ENCODE data around the gene HIPK4.
A peak's percentile ranks its signal among the peaks of the same experiment; 100 is the strongest.
"Not testable (repeated sequence)": the region's sequence is repeated elsewhere in the genome, so short reads cannot be mapped to it uniquely, and the experiment has no call there.

Gene HIPK4

DNA sequence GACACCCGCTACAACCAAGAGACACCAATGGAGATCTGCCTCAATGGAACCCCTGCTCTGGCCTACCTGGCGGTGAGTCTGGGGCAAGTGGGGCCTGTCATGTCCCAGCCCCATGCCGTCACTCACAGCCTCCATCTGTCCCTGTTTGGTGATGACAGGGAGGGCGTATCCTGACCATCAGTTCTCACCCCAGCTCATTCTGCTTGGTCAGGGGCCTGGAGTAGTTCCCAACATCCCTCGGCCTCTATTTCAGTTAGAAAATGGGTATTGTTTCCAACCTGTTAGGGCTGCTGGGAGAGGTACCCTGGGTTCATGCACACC is 18.2 kb downstream of the HIPK4 start:
- no peak overlapping the region for H3K4me3 ChIP-seq (ENCODE audit: low read depth, low read length)
- TF ChIP-seq, protein P1, sequence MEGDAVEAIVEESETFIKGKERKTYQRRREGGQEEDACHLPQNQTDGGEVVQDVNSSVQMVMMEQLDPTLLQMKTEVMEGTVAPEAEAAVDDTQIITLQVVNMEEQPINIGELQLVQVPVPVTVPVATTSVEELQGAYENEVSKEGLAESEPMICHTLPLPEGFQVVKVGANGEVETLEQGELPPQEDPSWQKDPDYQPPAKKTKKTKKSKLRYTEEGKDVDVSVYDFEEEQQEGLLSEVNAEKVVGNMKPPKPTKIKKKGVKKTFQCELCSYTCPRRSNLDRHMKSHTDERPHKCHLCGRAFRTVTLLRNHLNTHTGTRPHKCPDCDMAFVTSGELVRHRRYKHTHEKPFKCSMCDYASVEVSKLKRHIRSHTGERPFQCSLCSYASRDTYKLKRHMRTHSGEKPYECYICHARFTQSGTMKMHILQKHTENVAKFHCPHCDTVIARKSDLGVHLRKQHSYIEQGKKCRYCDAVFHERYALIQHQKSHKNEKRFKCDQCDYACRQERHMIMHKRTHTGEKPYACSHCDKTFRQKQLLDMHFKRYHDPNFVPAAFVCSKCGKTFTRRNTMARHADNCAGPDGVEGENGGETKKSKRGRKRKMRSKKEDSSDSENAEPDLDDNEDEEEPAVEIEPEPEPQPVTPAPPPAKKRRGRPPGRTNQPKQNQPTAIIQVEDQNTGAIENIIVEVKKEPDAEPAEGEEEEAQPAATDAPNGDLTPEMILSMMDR (conservative IDR thresholded peaks at IDR 0.05; ENCODE audit: low read depth, low read length), result no peak
- DNase-seq (ENCODE audit: low read depth), result no peak

DNA sequence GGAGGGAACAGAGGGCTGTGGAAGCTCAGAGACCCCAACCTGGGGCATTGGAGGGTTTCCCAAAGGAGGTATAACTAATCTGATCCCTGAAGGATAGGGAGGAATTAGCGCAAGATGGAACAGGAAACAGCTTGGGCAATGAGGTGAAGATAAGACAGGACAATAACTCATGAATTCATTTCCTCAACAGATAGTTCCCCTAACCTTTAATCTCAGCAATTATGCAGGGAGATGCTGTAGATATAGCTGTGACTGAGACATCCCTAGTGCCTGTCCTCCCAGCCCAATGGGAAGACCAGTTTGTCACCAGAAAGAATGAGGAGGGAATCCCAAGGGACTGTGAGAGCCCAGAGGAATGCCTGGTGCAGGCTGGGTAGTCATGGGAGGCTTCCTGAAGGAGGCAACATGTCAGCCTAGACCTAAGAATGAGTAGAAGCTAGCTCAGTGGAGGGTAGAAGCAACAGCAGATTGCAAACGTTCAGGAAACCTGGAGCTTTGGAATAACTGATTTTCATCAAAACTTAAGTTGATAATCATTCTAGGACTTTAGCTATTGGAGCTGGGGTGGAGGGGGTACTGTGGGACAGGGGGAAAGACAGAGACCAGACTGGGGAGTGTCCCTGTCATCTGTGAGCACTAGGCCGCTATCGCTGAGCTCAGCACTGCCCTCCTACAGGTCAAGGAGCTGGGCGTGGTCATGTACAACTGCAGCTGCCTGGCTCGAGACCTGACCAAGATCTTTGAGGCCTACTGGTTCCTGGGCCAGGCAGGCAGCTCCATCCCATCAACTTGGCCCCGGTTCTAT is 18.8 kb downstream of the HIPK4 start:
- TF ChIP-seq, protein P1 (conservative IDR thresholded peaks at IDR 0.05; ENCODE audit: low read depth, low read length), result no peak
- no peak overlapping the region for H3K4me3 ChIP-seq (ENCODE audit: low read depth, low read length)
- no peak for DNase-seq (ENCODE audit: low read depth)

DNA sequence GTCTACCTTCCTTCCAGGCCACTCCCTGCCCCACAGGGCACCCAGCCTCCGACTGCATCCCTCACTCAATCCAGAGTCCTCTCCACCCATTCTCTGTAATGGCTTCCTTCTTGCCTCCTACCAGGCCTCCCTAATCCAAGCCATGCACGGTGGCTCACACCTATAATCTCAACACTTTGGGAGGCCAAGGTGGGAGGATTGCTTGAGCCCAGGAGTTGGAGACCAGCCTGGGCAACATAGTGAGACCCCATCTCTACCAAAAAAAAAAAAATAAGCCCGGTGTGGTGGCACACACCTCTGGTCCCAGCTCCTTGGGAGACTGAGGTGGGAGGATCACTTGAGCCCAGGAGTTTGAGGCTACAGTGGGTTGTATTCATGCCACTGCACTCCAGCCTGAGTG is 19.7 kb downstream of the HIPK4 start:
- H3K4me3 ChIP-seq (ENCODE audit: low read depth, low read length); DNase-seq (ENCODE audit: low read depth): not testable (repeated sequence)

DNA sequence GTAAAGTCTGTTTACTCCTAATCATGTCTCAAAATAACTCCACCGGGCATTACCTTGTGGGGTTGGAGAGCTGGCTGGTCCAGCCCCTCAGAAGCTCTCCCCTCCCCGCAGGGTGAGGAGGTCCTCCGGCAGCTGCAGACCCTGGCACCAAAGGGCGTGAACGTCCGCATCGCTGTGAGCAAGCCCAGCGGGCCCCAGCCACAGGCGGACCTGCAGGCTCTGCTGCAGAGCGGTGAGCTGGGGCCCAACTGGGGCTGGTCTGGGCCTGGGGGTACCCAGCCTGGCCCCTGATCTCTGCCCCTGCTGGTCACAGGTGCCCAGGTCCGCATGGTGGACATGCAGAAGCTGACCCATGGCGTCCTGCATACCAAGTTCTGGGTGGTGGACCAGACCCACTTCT is 20.2 kb downstream of the HIPK4 start:
- H3K4me3 ChIP-seq (ENCODE audit: low read depth, low read length), result no peak overlapping the region
- no peak for DNase-seq (ENCODE audit: low read depth)
- TF ChIP-seq, protein P1 (conservative IDR thresholded peaks at IDR 0.05; ENCODE audit: low read depth, low read length), result no peak

DNA sequence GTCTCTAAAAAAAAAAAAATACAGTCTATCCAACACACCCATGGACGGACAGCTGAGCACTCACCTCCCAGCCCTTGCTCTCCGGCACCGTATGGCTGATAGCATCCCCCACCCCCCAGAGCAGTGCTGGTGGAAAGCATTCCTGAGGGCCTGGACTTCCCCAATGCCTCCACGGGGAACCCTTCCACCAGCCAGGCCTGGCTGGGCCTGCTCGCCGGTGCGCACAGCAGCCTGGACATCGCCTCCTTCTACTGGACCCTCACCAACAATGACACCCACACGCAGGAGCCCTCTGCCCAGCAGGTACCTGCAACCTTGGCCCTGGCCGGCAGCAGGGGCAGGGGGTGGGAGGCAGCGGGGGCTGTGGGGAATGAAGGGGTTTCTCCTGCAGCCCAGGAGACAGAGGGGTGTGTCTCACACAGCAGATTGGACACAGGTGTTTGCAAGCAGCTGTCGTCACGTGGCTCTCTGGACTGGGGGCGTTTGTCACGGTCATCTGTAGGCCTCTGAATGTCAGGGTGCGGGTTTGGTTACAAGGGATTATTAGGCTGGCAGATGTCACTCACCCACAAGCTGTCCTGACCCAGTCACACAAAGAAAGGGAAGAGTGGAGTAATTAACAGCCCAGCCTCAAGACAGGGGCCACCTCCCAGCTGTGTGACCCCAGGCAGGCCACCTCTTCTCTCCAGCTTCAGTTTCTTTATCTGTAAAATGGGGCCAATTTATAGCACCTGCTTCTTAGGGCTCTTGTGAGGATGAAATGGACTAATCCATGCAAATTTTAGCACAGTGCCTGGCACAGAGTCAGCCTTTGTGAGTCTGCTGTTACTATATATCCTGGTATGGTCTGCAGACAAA is 22.2 kb downstream of the HIPK4 start:
- no peak for DNase-seq (ENCODE audit: low read depth)
- H3K4me3 ChIP-seq (ENCODE audit: low read depth, low read length), result no peak overlapping the region
- TF ChIP-seq, protein P1 (conservative IDR thresholded peaks at IDR 0.05; ENCODE audit: low read depth, low read length), result no peak

DNA sequence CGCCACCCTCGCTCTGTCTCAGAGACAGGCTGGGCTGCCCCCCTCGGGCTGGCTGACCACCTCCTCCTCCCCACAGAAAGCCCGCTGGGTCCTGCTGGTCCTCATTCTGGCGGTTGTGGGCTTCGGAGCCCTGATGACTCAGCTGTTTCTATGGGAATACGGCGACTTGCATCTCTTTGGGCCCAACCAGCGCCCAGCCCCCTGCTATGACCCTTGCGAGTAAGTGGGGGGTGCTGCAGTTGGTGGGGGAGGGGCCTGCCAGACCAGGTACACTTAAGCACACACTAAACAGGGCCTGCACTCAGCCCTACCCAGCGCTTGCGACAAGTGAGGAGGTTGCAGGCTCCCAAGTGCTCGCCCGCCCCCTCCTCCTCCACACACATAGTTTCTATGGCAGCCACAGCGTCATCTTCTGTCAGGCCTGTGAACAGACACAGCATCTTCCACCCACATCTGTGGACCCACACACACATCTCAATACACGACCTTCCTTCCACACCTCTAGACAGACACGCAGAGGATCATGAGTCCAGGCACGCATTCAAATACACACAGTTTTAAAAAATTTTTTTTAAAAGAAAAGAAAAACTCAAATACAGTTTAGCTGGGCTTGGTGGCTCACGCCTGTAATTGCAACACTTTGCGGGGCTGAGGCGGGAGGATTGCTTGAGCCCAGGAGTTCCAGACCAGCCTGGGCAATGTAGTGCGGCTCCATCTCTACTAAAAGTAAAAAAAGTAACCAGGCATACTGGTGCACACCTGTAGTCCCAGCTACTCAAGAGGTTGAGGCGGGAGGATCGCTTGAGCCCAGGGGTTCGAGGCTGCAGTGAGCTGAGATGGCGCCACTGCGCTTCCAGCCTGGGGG is 23.1 kb downstream of the HIPK4 start:
- DNase-seq (ENCODE audit: low read depth), result peak; percentile 34
- TF ChIP-seq, protein P1 (conservative IDR thresholded peaks at IDR 0.05; ENCODE audit: low read depth, low read length), result no peak
- H3K4me3 ChIP-seq (ENCODE audit: low read depth, low read length), result peak overlapping the region; percentile 66

Data from choroid plexus epithelial cell (primary cell).